Measurements from ENCODE around the gene LSAMP.

The LSAMP gene

GRCh38 chr3:116429479-116430269 is 15.6 kb downstream of the LSAMP start:
- DNase-seq, result no peak

GRCh38 chr3:116426036-116426435 is 19.3 kb downstream of the LSAMP start:
- DNase-seq, result no peak

DNA sequence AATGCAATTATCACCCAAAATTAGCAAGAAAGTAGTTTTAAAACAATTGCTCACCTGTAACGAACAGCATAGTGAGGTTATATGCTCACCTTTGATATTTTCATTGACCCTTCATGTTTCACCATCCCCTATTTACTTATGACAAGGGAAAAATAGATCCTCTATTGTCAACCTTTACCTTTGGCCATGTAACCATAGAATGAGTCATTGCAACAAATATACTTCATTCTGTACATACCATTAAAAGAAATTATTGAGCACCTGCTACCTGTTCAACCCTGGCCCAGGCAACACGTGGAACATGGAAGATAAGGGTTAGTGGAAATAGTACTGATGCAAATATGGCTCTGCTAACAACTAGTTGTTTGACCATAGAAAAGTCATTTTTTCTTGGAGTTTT is 20.2 kb downstream of the LSAMP start:
- no peak for DNase-seq

GRCh38 chr3:116423945-116424344 is 21.3 kb downstream of the LSAMP start:
- DNase-seq, result no peak

- no peak for DNase-seq
Measured at GRCh38 chr3:116423374-116423773, 21.9 kb downstream of the LSAMP start.

- DNase-seq, result no peak
Measured at GRCh38 chr3:116417151-116417550, 28.1 kb downstream of the LSAMP start.

- no peak for DNase-seq
Measured at GRCh38 chr3:116413319-116413718, 32.0 kb downstream of the LSAMP start.

GRCh38 chr3:116408473-116408872 is 36.8 kb downstream of the LSAMP start:
- DNase-seq, result no peak

- DNase-seq, result no peak
Measured at GRCh38 chr3:116405231-116405630, 40.1 kb downstream of the LSAMP start.

DNA sequence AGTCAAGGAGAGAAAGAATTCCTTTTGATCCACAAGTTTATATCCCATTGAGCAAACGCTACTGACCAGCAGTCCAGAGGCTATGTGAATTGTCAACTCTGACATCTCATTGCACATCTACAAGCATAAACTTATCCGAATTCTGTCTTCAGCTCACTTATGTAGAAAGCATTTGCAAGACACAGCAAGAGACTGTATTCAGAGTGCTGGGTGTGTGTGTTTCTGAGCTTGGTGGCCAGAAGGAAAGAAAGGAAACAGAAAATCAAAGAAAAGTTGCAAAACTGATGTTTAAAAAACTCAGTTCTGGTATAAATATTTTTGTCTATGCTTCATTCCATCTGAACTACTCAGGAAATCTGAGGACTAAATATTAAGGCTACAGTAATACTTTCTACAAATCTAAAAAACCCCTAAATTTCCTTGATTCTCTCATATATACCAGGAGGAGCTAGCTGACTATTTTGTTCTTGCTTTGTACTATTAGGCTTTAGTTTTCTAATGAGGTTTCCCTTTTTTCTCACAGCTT is 45.5 kb downstream of the LSAMP start:
- no peak for DNase-seq

GRCh38 chr3:116394365-116394764 is 50.9 kb downstream of the LSAMP start:
- no peak for DNase-seq

- DNase-seq, result no peak
Measured at GRCh38 chr3:116393199-116393598, 52.1 kb downstream of the LSAMP start.

DNA sequence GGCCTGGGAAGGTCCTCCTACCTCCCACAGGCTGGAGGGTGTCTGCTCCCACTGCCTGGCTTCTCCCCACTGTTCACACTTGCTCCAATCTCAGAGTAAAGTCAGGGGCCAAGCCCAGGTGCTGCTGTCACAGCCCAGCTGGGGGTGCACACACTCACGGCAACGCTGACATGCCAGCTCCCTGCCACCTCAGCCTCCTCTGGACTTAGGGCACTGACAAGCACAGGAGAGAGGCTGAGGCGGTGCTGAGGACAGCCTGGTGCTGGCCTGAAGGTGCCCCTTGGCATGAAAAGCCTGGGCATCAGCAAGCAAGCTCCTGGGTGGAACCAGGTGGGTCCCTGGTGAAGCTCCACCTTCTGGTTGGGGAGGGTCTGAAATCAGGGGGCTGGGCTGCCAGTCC is 53.0 kb downstream of the LSAMP start:
- no peak for DNase-seq

DNA sequence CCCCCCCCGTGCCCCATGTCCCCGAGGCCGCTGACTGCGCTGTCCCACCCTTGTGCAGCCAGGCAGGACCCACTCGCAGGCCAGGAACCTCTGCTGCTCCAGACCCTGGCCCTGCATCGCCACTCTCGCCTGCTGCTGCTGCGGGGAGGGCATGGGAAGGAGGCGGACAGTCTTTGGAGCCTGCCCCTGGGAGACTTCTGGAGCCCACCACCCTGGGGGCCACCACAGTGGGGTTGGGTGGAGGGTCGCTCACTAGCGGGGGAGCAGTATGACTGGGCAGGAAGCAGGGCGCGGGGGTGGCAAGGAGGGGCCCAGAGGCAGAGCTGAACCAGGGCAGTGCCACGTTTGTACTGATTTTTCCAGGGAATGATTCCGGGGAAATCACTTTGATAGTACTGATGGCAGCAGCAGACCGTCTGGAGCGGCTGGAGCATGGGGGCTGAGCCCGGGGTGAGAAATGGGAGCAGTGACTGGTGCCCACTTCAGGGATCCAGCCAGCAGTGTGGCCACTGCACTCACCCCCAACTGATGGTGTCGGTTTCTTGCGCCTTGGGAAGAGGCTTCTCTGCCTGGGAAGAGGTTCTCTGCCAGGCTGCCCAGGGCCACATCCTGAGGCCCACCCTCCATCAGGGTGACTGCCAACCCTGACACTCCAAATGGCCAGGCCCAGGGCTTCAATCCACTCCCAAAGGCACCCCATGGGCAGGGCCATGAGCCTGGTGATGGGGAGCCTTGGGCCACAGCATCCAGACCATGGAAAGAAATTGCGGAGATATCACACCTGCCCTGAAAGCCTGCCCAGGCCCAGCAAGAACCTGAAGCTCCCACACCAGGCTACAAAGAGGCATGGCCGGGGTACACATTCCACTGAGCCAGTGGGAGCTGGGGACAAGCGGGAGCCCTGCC is 53.7 kb downstream of the LSAMP start:
- DNase-seq, result no peak

DNA sequence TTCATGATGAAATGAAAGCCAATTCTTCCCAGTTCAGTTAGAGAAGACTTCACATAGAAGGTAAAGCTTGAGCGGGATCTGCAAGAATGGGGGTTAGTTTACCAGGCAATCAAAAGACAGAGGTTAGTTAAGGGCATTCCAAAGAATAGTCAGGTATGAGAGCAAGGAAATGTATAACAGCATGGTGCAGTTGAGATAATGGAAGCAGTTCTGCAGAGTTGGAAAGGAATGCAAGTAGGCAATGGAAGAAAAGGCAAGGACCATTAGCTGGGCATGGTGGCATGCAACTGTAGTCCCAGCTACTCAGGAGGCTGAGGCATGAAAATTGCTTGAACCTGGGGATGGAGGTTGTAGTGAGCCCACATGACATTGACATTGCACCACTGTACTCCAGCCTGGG is 55.0 kb downstream of the LSAMP start:
- no peak for DNase-seq

DNA sequence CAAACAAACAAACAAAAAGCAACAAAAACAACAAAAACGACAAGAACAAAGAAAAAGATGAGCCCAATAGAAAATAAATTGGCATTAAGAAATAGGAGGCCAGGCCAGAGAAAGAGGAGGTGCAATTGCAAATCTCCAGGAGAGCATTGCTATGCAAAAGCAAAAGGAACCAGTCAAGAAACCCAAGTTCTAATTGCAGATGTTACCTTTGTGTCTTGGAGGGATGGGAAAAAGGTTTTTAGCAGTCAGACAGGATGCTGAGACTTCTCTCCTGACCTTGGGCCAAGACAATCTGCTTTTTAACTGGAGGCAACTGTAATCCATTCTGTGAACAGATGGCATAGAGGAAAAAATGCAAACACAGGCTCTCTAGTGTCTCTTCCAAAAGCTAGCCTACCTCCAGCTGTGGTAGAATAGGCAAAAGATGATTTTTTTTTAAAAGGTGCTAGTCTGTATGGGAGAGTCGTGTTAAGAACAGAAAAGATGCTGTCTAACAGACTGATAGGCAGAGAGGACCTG is 56.4 kb downstream of the LSAMP start:
- DNase-seq, result no peak

- no peak for DNase-seq
Measured at GRCh38 chr3:116386168-116386567, 59.1 kb downstream of the LSAMP start.

DNA sequence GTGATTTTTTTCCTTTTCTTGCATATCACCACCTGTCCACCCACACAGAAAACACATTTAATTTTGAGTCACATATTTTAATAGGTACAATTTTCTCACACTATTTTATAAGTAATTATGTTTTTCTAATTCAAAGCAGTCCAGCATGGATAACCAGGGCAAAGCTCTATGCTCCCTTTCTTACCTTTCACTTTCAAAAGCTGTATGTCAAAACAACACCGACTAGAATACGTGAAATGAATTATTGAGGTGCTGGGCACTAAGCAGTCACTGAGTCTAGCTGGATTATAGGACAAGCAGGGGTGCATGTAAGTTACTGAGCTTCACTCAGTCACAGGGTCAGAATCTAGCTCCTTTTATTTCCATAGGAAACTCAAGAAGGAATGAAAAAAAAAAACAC is 60.6 kb downstream of the LSAMP start:
- DNase-seq, result no peak

DNA sequence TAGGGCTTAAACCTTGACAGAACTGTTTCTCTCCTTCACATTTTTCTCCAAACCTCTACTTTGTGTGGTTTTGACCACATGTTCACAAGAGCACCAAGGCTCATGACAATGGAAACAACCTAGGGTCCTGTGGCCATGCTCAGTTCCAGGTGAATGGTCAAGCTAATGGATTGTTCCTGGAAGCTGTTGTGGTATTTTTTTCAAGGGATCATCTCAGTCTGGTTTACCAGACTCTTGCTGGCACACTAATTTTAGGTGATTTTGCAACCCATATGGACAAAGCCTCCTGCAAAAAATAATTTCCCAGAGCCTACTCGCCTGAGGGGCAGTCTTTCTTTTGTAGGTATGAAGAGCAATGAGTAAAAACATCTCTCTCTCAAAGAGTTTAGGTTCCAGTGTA is 67.2 kb downstream of the LSAMP start:
- DNase-seq, result no peak

- no peak for DNase-seq
Measured at GRCh38 chr3:116374901-116375300, 70.4 kb downstream of the LSAMP start.

GRCh38 chr3:116367761-116368395 is 77.4 kb downstream of the LSAMP start:
- no peak for DNase-seq

DNA sequence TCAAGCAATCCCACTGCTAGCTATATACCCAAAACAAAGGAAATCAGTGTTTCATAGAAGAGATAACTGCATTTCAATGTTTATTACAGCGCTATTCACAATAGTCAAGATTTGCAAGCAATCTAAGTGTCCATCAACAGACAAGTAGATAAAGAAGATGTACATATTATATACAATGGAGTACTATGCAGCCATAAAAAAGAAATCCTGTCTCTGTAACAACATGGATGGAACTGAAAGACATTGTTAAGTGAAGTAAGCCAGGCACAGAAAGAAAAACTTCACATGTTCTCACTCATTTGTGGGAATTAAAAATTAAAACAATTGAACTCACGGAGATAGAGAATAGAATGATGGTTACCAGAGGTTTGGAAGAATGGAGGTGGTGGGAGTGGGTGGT is 89.2 kb downstream of the LSAMP start:
- DNase-seq, result no peak

- DNase-seq, result no peak
Measured at GRCh38 chr3:116354382-116354781, 90.9 kb downstream of the LSAMP start.

Data from CD4-positive, alpha-beta T cell treated with Interleukin-17A for 1 hour (primary cell).